NCI-H146 treated with DMSO at 0.1 percent for 48 hours (cell line): ENCODE data around the gene EZH1.

Experiments
- DNase-seq: peaks from one replicate; lab custom pipeline; 2025; ENCODE audit not compliant: unreplicated experiment; lab: John Stamatoyannopoulos, UW

Gene EZH1

GRCh38 chr17:42684929-42685556 is 59.8 kb downstream of the EZH1 start:
- DNase-seq, result no peak

GRCh38 chr17:42683407-42684034 is 61.3 kb downstream of the EZH1 start:
- no peak for DNase-seq

DNA sequence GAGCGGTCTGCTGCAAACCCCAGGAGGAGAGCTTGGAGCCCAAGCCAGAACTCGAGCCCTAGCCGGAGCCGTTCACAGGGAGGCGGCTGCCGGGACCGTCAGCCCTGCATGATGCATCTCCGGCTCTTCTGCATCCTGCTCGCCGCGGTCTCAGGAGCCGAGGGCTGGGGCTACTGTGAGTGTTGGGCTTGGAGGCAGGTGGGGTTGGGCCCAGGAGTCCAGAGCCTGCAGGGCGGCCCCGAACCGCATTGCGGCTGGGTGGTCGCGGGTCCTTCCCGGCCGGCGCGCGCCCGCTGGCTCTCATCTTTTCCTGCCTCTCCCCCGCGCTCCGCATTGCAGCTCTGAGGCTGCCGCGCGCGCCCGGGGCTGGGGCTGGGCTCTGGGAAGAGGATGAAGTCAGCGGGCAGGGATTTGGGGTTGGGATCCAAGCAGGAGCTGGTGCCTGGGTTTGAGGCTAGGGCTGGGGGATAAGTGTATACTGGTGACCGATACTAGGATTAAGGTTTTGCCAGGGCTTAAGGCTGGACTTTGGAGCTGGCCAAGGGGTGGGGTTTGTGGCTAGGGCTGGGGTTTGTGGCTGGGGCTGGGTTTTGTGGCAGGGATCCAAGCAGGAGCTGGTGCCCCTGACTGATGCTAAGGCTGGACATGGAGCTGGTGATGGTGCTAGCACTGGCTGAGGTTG is 62.0 kb downstream of the EZH1 start:
- DNase-seq, result no peak

GRCh38 chr17:42681976-42682721 is 62.7 kb downstream of the EZH1 start, which contains the start of gene CNTNAP1:
Gene CNTNAP1 (plus strand): TSS chr17:42682531. CDS start chr17:42682830, 299 bp downstream.
- DNase-seq, result peak; percentile 64

GRCh38 chr17:42680331-42680808 is 64.5 kb downstream of the EZH1 start:
- DNase-seq, result peak; percentile 43

DNA sequence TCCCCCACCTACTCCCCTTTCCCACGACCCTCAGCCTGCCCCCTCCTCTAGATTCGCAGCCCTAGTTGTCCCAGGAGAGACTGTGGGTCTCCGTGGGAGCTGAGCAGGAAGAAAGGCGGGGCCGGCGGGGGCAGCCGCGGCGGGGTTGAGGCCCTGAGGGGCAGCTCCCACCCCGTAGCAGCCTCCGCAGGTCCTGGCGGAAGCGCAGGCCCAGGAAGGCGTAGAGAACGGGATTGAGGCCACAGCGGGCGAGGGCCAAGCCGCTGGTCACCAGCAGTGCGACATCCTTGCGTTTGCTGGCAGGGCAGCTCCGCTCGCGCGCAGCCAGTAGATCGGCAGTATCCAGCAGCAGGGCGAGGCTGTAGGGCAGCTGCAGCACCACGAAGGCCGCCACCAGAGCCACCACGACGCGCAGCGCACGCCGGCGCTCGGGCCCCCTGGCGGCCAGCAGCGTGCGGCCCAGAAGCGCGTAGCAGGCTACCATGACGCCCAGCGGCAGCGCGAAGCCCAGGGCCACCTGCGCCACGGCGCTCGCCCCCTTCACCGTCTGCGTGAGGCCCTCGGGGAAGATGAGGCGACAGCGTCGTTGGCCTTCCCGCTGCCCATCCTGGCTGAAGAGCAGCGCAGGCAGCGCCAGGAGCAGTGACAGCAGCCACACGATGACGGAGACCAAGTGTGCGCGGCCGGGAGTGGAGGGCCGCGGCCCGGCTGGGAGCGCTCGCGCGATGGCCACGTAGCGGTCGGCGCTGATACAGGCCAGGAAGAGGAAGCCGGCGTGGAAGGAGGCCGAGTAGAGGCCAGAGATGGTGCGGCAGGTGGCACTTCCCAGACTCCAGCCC is 65.1 kb downstream of the EZH1 start:
- DNase-seq, result peak; percentile 56

- DNase-seq, result peak; percentile 39
Observed at GRCh38 chr17:42678951-42679491, 65.8 kb downstream of the EZH1 start.

- peak; percentile 81 for DNase-seq
Observed at GRCh38 chr17:42677921-42678781, 66.7 kb downstream of the EZH1 start.

GRCh38 chr17:42677012-42677857 is 67.6 kb downstream of the EZH1 start:
- DNase-seq, result peak; percentile 98

- peak; percentile 55 for DNase-seq
Observed at GRCh38 chr17:42676424-42677011, 68.3 kb downstream of the EZH1 start, which contains the start of gene PLEKHH3. Gene PLEKHH3 (minus strand): TSS chr17:42676994. CDS start chr17:42676563, 431 bp downstream.

GRCh38 chr17:42675965-42676423 is 68.8 kb downstream of the EZH1 start:
- no peak for DNase-seq

GRCh38 chr17:42675348-42675964 is 69.4 kb downstream of the EZH1 start:
- peak; percentile 29 for DNase-seq

DNA sequence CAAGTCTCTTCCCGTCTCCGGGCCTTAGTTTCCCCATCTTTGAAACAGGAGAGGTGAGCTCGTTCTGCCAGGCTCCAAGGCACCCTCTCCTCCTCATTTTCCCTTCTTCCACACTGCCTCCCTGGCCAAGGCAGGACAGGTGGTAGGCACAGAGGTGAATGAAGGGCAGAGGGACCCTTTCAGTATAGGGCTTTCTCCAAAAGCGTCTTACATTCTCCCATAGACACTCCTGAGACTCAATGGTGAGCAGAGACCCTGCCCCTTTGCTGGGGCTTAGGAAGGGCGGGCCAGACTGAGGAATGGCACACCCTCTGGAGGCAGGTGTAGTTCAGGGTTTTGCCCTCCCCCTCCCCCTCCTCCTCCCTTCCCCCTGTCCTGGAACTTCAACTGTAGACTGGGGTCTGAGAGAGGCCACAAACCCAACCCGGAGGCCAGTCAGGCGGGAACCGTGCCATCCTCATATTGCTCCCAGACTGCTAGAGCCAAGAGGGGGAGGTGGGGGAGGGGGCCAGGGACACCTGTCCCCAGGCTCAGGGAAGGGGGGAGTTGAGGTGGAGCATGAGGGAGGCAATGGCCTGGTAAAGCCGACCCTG is 70.0 kb downstream of the EZH1 start:
- no peak for DNase-seq

- no peak for DNase-seq
Observed at GRCh38 chr17:42673885-42674754, 70.7 kb downstream of the EZH1 start.

GRCh38 chr17:42673266-42673884 is 71.5 kb downstream of the EZH1 start:
- no peak for DNase-seq
